Measurements from ENCODE around the gene CTNNBL1. TPM values are rescaled to one million over a fixed set of nuclear protein-coding genes. Genes with fewer than 3 reads are reported as not detected.

CTNNBL1 gene
- total and polyA plus RNA-seq, 2 of the 4 experiments (the other 2 are of a cell fraction): 29.9 to 34.1 TPM

GRCh38 chr20:37914672-37915433 is 221.0 kb downstream of the CTNNBL1 start:
- Histone ChIP-seq H3K36me3 (ENCODE audit: control insufficient read depth, insufficient read depth, low read length) (no peaks in the 10 kb centered on the region), H2AK5ac (ENCODE audit: low read depth, low read length) (no peak overlapping the region), H3K4ac (ENCODE audit: low read depth, low read length) (no peak overlapping the region), H4K91ac (ENCODE audit: insufficient read depth, low read depth, low read length) (no peak overlapping the region), H3K4me1 (ENCODE audit: control insufficient read depth, insufficient read depth, low read length) (no peaks in the 10 kb centered on the region; the same call in 1 of the 2 replicates), H2BK15ac (ENCODE audit: low read depth, low read length) (no peak overlapping the region), H3K14ac (replicated peaks; ENCODE audit: low read depth, low read length) (no peak overlapping the region), H2BK20ac (ENCODE audit: low read depth, low read length) (no peak overlapping the region), H3K4me3 (ENCODE audit: insufficient read depth, low read depth, low read length) (no peak overlapping the region), H4K20me1 (ENCODE audit: insufficient read depth, low read length) (no peaks in the 10 kb centered on the region), H4K5ac (ENCODE audit: low read depth, low read length) (no peak overlapping the region), H2AFZ (replicated peaks; ENCODE audit: low read length, poor library complexity) (peak overlapping the region; percentile 18), H2BK120ac (ENCODE audit: low read depth, low read length) (no peak overlapping the region), H3K27ac (ENCODE audit: insufficient read depth, low read length) (no peak overlapping the region), H2AK9ac (replicated peaks; ENCODE audit: low read depth, low read length, poor library complexity) (peak overlapping the region; percentile 15), H3K23ac (ENCODE audit: low read depth, low read length) (no peak overlapping the region), H4K8ac (ENCODE audit: low read depth in 2 of 2, low read length in 2 of 2) (no peak overlapping the region), H3K9ac (ENCODE audit: low read depth, low read length) (no peak overlapping the region), H3K56ac (ENCODE audit: extremely low read depth, insufficient read depth, low read length) (no peak overlapping the region), H3K9me1 (ENCODE audit: insufficient read depth, low read length) (no peaks in the 10 kb centered on the region), H3K27me3 (ENCODE audit: control insufficient read depth, insufficient read depth, low read length) (peaks cover 84% of the 10 kb centered on the region), H3K79me1 (ENCODE audit: low read depth in 1 of 2, low read length in 2 of 2) (no peaks in the 10 kb centered on the region), H3K9me3 (ENCODE audit: control insufficient read depth, insufficient read depth, low read length) (no peaks in the 10 kb centered on the region), H2BK5ac (ENCODE audit: low read depth, low read length, poor library complexity, severe bottlenecking) (no peak overlapping the region), H3K4me2 (ENCODE audit: low read depth, low read length) (no peak overlapping the region; the same call in 1 of the 2 replicates), H3K18ac (ENCODE audit: low read depth, low read length) (no peak overlapping the region)
- ChIA-PET CTCF (interaction anchor here (0.5 kb wide), 1 partner anchor 442 kb away, joined by 4 read pairs; no protein-coding TSS in a partner anchor), POLR2A (ENCODE audit: unreplicated experiment) (no interaction called here)
- TF ChIP-seq FOS (IDR thresholded peaks at IDR 0.05; ENCODE audit: low read depth, low read length): no peak
- TF ChIP-seq POLR2A (IDR thresholded peaks at IDR 0.05; ENCODE audit: low read depth, low read length): no peak
- no peak for TF ChIP-seq MXI1 (IDR thresholded peaks at IDR 0.05; ENCODE audit: borderline replicate concordance, low read depth, low read length)
- TF ChIP-seq MAFK (IDR thresholded peaks at IDR 0.05; ENCODE audit: low read depth, low read length): no peak
- no peak for TF ChIP-seq SMC3 (IDR thresholded peaks at IDR 0.05; ENCODE audit: low read depth, low read length)
- TF ChIP-seq USF2 (IDR thresholded peaks at IDR 0.05; ENCODE audit: low read depth, low read length): no peak
- TF ChIP-seq RAD21 (IDR thresholded peaks at IDR 0.05; ENCODE audit: low read length): no peak
- no peak for TF ChIP-seq MAZ (IDR thresholded peaks at IDR 0.05; ENCODE audit: borderline replicate concordance, low read depth, low read length)
- TF ChIP-seq CTCF (conservative IDR thresholded peaks at IDR 0.05; ENCODE audit: low read depth, low read length): no peak
- TF ChIP-seq CEBPB (IDR thresholded peaks at IDR 0.05; ENCODE audit: low read depth, low read length): no peak
- no peak for TF ChIP-seq RCOR1 (IDR thresholded peaks at IDR 0.05; ENCODE audit: insufficient replicate concordance, low read length)
- no peak for TF ChIP-seq CHD1 (IDR thresholded peaks at IDR 0.05; ENCODE audit: low read depth, low read length)
- TF ChIP-seq NFE2L2 (IDR thresholded peaks at IDR 0.05; ENCODE audit: low read depth, low read length): no peak
- TF ChIP-seq ELK1 (IDR thresholded peaks at IDR 0.05; ENCODE audit: borderline replicate concordance, low read depth, low read length): no peak
- intact Hi-C loops (cut with micrococcal nuclease) (no loop called here), dilution Hi-C loops (cut with HindIII; ENCODE audit: low sequenced_read_pairs, unreplicated experiment) (no loop called here), in situ Hi-C loops (cut with MboI; ENCODE audit: low sequenced_read_pairs) (no loop called here)
- WGBS, 2 experiments (ENCODE audit: extremely low coverage in 2 of 2, insufficient read length in 1 of 2): 20% methylated on average over 2 of the region's 34 CpGs; no CpG with 5 or more reads in 1 of the 2 experiments
- BruUV-seq (replicated peaks): no TSS peak
- no peak for DNase-seq
- no peak for ATAC-seq (ENCODE audit: low read depth)
